Daoy (cell line): ENCODE results near the gene RGS4. TPM values are rescaled to one million over a fixed set of nuclear protein-coding genes. Genes with fewer than 3 reads are reported as not detected.

Experiments used
- DNase-seq: peaks from one replicate; pipeline ENCODE4 v3.0.0-alpha.2; 2015; ENCODE audit warnings: low read depth
- total RNA-seq: library from RNA; depleted of rRNA; stranded (reverse); fragments of >200 nt; shearing (Covaris generic); gene quantifications from 2 replicates; pipeline ENCODE4 v1.2.3, GENCODE V29; 2014; rRNA removed

The RGS4 gene
- total RNA-seq, 1 experiment from 2014 or later: 68.6 TPM

GRCh38 chr1:163102590-163102989, 33.4 kb downstream of the RGS4 start:
- no peak for DNase-seq

GRCh38 chr1:163104385-163105099, 35.4 kb downstream of the RGS4 start:
- DNase-seq: no peak

GRCh38 chr1:163106364-163106987, 37.3 kb downstream of the RGS4 start:
- DNase-seq: no peak

- DNase-seq: no peak
These were observed 38.5 kb downstream of the RGS4 start for GRCh38 chr1:163107655-163108054.

- DNase-seq: no peak
These were observed 46.7 kb downstream of the RGS4 start for GRCh38 chr1:163115887-163116286.

- no peak for DNase-seq
These were observed 50.5 kb downstream of the RGS4 start for GRCh38 chr1:163119707-163120106.

GRCh38 chr1:163120372-163120771, 51.2 kb downstream of the RGS4 start:
- DNase-seq: no peak

- DNase-seq: no peak
These were observed 55.7 kb downstream of the RGS4 start for GRCh38 chr1:163124812-163125211.

Other genes with a start within 250 kb of the RGS4 start
- 1.4 and 2.7 TPM in 2 replicates for gene CCDC190, start 208.2 kb upstream of the RGS4 start, total RNA-seq
- 7.1 and 8.3 TPM in 2 replicates for gene RGS5, start 133.6 kb downstream of the RGS4 start, total RNA-seq